ENCODE measurements around the gene TMED1.
"Not testable (repeated sequence)": the region's sequence is repeated elsewhere in the genome, so short reads cannot be mapped to it uniquely, and the experiment has no call there.

TMED1 gene, protein sequence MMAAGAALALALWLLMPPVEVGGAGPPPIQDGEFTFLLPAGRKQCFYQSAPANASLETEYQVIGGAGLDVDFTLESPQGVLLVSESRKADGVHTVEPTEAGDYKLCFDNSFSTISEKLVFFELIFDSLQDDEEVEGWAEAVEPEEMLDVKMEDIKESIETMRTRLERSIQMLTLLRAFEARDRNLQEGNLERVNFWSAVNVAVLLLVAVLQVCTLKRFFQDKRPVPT

DNA sequence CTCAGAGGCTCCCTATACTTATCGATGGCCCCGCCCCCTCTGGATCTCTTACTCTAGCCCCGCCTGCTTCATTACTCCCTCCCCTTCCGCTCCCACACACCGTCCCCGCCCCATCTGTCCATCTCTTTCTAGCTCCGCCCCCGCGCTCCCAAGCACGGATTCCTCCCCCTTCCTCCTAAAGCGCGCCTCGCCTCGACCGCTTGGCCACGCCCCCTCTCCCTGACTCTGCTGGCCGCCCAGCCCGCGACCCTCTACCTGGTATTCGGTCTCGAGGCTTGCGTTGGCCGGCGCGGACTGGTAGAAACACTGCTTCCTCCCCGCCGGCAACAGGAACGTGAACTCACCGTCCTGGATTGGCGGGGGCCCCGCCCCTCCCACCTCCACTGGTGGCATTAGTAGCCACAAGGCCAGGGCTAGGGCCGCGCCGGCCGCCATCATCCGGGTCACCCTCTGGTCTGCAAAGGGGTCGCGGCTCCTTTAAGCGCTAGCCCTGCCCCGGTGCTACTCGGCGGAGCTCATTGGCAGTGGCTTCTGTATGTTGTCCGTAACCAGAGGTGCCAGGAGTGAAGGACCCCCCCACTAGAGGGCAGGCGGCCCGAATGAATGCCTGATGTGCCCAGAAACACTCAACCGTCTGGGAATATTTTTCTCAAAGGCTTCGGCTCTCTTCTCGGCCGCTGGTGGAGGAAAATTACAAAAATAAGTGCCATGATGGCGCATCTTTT is at the start of gene TMED1:
TSS of gene TMED1 (minus strand) at position 459 of the 725 bp plus-strand sequence. CDS start at position 438, 21 bp downstream.
- peak; percentile 100 for DNase-seq

DNA sequence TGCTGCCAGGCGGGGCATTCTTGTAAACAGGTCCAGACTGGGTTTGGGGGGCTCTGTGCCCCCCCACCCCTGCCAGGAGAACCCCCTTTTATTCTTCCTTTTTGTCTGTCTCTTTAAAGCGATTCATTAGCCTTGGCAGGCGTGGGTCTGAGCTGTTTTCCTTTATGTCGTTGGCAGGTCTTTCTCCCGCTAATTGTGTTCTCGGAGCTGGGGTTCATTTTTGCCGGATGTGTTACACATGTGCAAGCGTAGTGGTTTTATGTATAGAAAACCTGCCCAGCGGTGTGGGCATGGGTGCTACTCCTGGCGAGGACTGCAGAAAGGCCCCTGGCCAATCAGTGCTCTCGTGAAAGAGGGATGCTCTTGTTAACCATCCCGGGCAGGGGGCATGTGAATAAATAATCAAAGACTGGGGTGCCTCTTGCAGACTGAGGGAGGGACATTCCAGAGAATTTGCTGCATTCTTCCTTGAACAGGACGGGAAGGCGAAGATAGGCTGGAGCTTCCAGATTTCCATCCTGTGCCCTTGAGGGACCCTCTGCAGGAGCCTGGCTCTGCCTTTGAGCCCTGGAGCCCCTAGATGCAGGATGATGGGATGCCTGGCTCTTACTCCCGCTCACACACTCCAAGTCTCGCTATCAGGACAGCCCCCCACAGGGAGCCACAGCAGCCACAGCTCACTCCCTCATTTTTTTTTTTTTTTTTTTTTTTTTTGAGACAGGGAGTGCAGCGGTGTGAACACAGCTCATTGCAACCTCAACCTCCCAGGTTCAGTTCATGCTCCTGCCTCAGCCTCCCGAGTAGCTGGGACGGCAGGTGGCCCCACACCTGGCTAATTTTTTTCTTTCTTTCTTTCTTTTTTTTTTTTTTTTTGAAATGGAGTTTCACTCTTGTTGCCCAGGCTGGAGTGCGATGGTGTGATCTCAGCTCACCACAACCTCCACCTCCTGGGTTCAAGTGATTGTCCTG is 49.5 kb upstream of the TMED1 start:
- no peak for DNase-seq

DNA sequence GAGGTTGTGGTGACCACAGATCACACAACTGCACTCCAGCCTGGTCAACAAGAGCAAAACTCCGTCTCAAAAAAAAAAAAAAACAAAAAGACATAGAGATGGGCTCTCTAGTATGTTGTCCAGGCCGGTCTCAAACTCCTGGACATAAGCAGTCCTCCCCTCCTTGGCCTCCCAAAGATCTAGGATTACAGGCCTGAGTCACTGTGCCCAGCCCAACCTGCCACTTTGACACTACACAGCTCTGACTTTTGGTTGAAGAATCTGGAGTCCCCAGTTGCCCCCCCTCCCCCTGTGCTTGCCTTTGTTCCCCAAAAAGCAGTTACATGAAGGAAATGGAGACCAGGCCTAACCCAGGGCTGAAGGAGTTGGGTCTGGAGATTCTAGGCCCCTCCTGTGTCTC is 48.3 kb upstream of the TMED1 start:
- DNase-seq = no peak

GRCh38 chr19:10882108-10882457 is 46.1 kb upstream of the TMED1 start:
- no peak for DNase-seq

- no peak for DNase-seq
Measured at GRCh38 chr19:10881403-10882107, 45.5 kb upstream of the TMED1 start.

DNA sequence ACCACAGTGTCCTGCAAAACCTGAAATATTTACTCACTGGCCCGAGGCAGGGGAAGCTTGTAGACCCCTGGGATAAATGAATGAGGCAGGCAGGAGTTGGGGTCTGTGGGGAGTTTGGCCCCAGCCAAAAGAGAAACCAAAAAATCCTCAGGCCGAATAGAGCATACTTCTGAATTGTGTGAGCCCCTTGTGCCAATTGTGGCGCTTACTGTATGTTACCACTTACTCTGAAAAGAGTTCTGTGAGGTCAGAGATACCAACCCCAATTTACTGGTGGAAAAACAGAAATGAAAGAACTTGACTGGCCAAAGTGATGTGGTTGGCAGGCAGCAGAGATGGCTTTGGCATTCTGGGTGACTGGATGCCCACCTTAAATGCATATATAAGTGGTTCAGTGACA is 42.2 kb upstream of the TMED1 start:
- DNase-seq = no peak

DNA sequence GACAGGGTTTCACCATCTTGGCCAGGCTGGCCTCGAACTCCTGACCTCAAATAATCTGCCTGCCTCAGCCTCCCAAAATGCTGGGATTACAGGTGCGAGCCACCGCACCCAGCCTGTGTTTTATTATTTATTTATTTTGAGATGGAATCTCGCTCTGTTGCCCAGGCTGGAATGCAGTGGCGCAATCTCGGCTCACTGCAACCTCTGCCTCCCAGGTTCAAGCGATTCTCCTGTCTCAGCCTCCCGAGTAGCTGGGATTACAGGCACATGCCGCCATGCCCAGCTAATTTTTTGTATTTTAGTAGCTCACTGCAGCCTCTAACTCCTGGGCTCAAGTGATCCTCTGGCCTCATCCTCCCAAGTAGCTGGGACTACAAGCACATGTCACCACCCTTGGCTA is 41.6 kb upstream of the TMED1 start:
- DNase-seq = not testable (repeated sequence)

DNA sequence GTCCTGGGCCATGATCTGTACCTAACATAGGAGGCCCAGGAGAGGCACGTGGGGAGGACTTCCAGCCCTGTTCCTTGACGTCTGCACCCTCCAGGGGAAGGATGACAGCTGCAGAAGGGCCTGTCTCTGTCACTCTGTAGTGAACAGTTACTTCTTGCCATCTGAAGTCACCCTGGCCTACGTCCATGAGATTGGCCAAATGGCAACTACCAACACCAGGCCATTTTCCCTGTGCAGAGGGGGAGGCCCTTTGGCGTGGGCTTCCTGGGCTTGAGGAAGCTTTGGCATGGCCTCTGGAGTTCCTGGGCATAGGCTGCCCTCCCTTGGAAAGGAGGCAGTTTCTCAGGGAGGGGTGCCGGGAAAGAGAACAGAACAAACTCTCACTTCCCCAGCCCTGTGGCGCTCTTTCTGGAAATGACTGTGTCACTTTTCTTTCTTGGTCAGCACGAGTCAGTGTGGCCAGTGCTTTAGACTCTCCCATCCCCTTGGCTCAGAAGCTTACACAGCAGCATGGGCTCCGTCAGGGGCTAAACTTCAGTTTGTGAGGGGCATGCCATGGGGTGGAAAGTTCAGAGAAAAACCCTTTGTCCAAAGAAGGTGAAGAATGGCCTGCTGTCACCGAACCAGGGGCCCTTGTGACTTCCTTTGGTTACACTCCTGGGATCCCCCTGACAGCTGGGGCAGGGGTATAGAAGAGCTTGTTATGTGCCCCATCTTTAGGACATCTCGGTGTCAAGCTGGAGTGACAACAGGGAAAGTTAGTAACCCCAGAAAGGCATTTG is 40.6 kb upstream of the TMED1 start:
- no peak for DNase-seq

GRCh38 chr19:10874024-10874423 is 38.0 kb upstream of the TMED1 start:
- DNase-seq = no peak

DNA sequence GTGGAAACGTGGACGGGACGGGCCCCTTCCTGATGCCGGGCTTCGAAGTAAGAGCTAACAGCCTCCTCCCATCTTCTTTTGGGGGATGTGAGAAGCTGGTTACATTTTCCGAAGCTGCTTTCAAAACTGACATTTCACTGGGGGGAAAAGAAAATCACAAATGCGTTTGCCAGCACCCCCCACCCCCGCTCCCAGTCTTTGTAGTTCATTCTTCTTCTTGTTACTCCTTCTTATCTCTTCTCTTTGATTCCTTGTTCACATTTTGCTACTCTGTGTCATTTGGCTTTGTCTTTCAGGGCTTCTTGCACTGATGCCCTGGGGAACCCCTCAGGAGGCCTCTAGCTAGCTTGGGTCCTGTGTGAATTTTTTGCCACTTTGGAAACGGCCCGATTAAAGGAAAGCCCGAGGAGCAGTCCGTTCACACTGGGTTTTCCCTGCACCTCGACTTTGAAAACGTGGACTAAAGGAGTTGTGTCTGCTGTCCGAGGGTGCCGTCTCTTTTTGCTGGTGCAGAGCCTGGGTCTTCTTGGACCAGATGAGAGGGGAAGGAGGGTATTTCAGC is 36.6 kb upstream of the TMED1 start:
- DNase-seq = no peak

- DNase-seq = peak; percentile 53
Measured at GRCh38 chr19:10871711-10872545, 35.9 kb upstream of the TMED1 start.

GRCh38 chr19:10870955-10871603 is 35.1 kb upstream of the TMED1 start, which contains the start of gene CARM1:
Gene CARM1 (plus strand): TSS chr19:10871553. CDS start chr19:10871703, 150 bp downstream.
- DNase-seq = peak; percentile 98

DNA sequence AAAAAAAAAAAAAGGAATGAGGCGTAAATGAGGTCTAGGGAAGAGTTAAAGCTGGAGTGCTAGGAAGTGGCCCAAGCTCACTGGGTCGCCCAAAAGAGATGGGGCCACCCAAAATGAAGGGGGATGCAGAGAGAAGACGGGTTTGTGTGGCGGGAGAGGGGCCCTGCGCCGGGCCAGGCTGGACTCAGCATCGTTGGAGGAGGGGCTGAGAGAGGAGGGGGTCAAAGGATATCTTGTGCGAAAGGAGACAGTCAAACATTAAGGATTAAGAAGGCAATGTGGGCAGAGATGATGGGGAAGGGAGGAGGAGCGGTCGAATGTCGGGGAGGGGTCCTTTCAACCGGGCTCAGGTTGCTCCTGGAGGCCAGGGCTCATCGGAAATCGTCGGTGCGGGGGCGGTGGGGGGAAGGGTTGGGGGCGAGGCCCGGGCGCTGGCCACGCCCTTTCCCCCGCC is 34.5 kb upstream of the TMED1 start:
- no peak for DNase-seq

DNA sequence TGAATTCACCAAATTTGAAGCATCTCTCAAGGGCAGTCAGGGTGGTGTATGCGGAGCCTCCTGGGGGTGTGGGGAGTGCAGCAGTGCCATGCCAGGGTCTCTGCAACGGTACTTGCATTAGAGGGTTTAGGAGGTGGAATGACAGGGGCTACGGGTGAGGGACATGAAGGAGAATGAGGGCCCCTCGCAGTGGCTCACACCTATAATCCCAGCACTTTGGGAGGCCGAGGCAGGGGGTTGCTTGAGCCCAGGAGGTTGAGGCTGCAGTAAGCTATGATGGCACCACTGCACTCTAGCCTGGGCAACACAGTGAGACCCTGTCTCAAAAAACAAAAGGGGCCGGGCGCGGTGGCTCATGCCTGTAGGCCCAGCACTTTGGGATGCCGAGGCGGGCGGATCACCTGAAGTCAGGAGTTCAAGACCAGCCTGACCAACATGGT is 33.9 kb upstream of the TMED1 start:
- not testable (repeated sequence) for DNase-seq

GRCh38 chr19:10868872-10869547 is 33.0 kb upstream of the TMED1 start:
- no peak for DNase-seq

- no peak for DNase-seq
Measured at GRCh38 chr19:10866495-10866894, 30.5 kb upstream of the TMED1 start.

- peak; percentile 76 for DNase-seq
Measured at GRCh38 chr19:10864538-10864899, 28.5 kb upstream of the TMED1 start.

GRCh38 chr19:10863107-10863717 is 27.2 kb upstream of the TMED1 start:
- DNase-seq = peak; percentile 19

GRCh38 chr19:10862561-10863106 is 26.6 kb upstream of the TMED1 start:
- DNase-seq = no peak

Data from NCI-H146 (cell line).